ENCODE results near the gene SNX11.
"Not testable (repeated sequence)": the region's sequence is repeated elsewhere in the genome, so short reads cannot be mapped to it uniquely, and the experiment has no call there.

Gene SNX11, protein sequence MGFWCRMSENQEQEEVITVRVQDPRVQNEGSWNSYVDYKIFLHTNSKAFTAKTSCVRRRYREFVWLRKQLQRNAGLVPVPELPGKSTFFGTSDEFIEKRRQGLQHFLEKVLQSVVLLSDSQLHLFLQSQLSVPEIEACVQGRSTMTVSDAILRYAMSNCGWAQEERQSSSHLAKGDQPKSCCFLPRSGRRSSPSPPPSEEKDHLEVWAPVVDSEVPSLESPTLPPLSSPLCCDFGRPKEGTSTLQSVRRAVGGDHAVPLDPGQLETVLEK

DNA sequence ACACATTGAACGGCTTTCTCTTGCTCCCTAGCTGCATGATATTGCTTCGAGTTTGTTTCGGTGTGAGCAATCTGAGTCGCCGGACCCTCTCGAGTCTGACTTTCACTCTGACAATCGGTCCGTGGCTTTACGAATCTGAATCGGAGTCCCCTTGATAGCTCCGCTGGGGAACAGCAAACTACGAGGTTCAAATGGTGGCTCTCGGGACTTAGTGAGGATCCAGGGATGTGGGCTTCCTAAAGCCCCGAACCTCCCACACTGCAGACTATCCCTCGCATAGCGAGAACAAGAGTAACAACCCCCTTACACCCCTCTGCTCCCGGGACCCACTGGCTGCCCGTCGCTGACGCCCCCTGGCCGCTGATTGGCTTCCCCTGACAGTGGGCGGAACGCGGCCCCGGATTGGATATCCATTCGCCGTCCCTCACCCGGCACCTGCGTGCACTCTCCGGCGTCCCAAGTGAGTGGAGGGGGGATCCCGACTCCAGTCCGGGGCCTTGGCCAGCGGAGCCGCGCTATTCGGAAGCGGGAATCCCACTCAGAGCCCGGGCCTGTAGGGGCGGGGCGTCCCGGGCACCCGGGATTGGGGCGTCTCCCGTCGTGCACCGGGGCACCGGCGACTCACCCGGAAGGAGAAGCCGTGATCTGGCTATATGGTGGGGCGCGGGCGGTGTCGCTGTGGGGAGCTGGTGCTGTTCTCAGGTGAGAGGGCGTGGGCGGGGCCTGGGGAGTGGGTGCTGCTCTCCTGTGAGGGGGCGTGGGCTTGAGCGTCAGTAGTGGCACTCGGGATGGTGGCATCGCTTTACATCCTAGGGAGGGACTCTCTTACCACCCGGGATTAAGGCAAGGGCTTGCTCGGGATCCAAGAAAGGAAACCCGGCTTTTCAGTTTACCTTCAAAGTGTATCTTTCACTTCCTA is at the start of gene SNX11:
TSS of gene SNX11 (plus strand) at position 630 of the 919 bp plus-strand sequence. CDS start 4,278 bp downstream, outside the sequence.
- Histone ChIP-seq H3K27ac (ENCODE audit: low read length) (no peak within 1 kb of the TSS), H3K4me1 (ENCODE audit: control insufficient read depth, insufficient read depth, low read length) (no peaks in the 10 kb centered on the region), H3K36me3 (ENCODE audit: control insufficient read depth, insufficient read depth, low read length) (no peaks in the 10 kb centered on the region), H3K27me3 (ENCODE audit: control insufficient read depth, insufficient read depth, low read length) (no peaks in the 10 kb centered on the region), H3K9me3 (ENCODE audit: control insufficient read depth, insufficient read depth, low read length) (no peaks in the 10 kb centered on the region), H3K4me3 (ENCODE audit: low read length) (peak within 1 kb of the TSS; percentile 55)
- peak; percentile 79 for DNase-seq (ENCODE audit: low read depth, low spot score)
- no CpG with 5 or more reads among the region's 64 CpGs for WGBS (ENCODE audit: insufficient coverage, insufficient read length)

DNA sequence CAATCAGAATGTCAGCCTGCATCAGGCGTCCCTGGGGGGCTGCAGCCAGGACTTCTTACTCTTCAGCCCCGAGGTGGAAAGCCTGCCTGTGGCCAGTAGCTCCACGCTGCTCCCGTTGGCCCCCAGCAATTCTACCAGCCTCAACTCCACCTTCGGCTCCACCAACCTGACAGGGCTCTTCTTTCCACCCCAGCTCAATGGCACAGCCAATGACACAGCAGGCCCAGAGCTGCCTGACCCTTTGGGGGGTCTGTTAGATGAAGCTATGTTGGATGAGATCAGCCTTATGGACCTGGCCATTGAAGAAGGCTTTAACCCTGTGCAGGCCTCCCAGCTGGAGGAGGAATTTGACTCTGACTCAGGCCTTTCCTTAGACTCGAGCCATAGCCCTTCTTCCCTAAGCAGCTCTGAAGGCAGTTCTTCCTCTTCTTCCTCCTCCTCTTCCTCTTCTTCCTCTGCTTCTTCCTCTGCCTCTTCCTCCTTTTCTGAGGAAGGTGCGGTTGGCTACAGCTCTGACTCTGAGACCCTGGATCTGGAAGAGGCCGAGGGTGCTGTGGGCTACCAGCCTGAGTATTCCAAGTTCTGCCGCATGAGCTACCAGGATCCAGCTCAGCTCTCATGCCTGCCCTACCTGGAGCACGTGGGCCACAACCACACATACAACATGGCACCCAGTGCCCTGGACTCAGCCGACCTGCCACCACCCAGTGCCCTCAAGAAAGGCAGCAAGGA is 49.0 kb upstream of the SNX11 start:
- no CpG with 5 or more reads among the region's 11 CpGs for WGBS (ENCODE audit: insufficient coverage, insufficient read length)

DNA sequence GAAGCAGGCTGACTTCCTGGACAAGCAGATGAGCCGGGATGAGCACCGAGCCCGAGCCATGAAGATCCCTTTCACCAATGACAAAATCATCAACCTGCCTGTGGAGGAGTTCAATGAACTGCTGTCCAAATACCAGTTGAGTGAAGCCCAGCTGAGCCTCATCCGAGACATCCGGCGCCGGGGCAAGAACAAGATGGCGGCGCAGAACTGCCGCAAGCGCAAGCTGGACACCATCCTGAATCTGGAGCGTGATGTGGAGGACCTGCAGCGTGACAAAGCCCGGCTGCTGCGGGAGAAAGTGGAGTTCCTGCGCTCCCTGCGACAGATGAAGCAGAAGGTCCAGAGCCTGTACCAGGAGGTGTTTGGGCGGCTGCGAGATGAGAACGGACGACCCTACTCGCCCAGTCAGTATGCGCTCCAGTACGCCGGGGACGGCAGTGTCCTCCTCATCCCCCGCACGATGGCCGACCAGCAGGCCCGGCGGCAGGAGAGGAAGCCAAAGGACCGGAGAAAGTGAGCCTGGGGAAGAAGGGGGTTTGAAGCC is 48.4 kb upstream of the SNX11 start:
- H3K9me3 ChIP-seq (ENCODE audit: control insufficient read depth, insufficient read depth, low read length): no peaks in the 10 kb centered on the region
- peaks cover 49% of the 10 kb centered on the region for H3K36me3 ChIP-seq (ENCODE audit: control insufficient read depth, insufficient read depth, low read length)

More for the DNA sequence above, 49.0 kb upstream of the SNX11 start:
- Histone ChIP-seq H3K9me3 (ENCODE audit: control insufficient read depth, insufficient read depth, low read length) (no peaks in the 10 kb centered on the region), H3K27ac (ENCODE audit: low read length) (no peak overlapping the region), H3K36me3 (ENCODE audit: control insufficient read depth, insufficient read depth, low read length) (peaks cover 49% of the 10 kb centered on the region), H3K4me1 (ENCODE audit: control insufficient read depth, insufficient read depth, low read length) (peaks cover 7% of the 10 kb centered on the region), H3K27me3 (ENCODE audit: control insufficient read depth, insufficient read depth, low read length) (no peaks in the 10 kb centered on the region), H3K4me3 (ENCODE audit: low read length) (no peak overlapping the region)
- DNase-seq (ENCODE audit: low read depth, low spot score): no peak

DNA sequence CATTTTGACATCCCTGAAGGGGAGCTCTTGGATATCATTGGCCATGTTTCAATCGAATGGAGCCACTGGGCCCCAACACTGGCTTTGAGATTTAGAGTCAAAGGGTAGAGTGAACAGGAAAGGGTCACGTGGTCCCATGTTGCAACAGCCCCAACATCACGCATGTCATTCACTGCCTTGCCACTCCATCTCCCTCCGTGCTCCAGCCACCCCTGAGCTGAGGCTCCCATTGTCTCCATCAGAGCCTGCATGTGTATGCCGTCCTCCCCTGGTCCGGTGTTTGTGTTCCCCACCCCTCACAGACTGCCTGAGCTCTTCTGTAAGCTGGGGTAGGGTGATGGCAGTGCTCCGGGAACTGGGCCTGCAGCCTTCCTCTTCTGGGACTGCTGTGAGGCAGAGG is 47.3 kb upstream of the SNX11 start:
- no CpG with 5 or more reads among the region's 7 CpGs for WGBS (ENCODE audit: insufficient coverage, insufficient read length)
- H3K36me3 ChIP-seq (ENCODE audit: control insufficient read depth, insufficient read depth, low read length): peaks cover 49% of the 10 kb centered on the region

More for the DNA sequence above, 48.4 kb upstream of the SNX11 start:
- no peak overlapping the region for H3K4me3 ChIP-seq (ENCODE audit: low read length)
- no peak for DNase-seq (ENCODE audit: low read depth, low spot score)
- peaks cover 4% of the 10 kb centered on the region for H3K4me1 ChIP-seq (ENCODE audit: control insufficient read depth, insufficient read depth, low read length)
- WGBS (ENCODE audit: insufficient coverage, insufficient read length): no CpG with 5 or more reads among the region's 32 CpGs
- H3K27ac ChIP-seq (ENCODE audit: low read length): no peak overlapping the region
- no peaks in the 10 kb centered on the region for H3K27me3 ChIP-seq (ENCODE audit: control insufficient read depth, insufficient read depth, low read length)

DNA sequence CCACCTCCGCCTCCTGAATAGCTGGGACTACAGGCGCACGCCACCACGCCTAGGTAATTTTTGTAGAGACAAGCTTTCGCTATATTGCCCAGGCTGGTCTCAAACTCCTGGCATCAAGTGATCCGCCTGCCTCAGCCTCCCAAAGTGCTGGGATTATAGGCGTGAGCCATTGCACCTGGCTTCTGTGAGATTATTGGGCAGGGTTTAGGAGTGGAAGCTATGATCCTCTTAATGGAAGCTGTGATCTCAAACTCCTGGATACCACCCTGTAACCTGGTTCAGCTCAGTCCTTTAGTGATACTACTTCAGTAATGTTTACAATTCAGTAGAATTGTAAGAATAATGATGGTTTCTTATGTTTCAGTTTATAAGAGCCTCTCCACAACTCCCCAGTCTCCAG is 45.3 kb upstream of the SNX11 start:
- Histone ChIP-seq H3K4me3 (ENCODE audit: low read length) (no peak overlapping the region), H3K4me1 (ENCODE audit: control insufficient read depth, insufficient read depth, low read length) (no peaks in the 10 kb centered on the region), H3K9me3 (ENCODE audit: control insufficient read depth, insufficient read depth, low read length) (no peaks in the 10 kb centered on the region), H3K36me3 (ENCODE audit: control insufficient read depth, insufficient read depth, low read length) (peaks cover 38% of the 10 kb centered on the region), H3K27ac (ENCODE audit: low read length) (no peak overlapping the region), H3K27me3 (ENCODE audit: control insufficient read depth, insufficient read depth, low read length) (no peaks in the 10 kb centered on the region)
- no peak for DNase-seq (ENCODE audit: low read depth, low spot score)
- no CpG with 5 or more reads among the region's 7 CpGs for WGBS (ENCODE audit: insufficient coverage, insufficient read length)

More for the DNA sequence above, 47.3 kb upstream of the SNX11 start:
- H3K27ac ChIP-seq (ENCODE audit: low read length): no peak overlapping the region
- peaks cover 4% of the 10 kb centered on the region for H3K4me1 ChIP-seq (ENCODE audit: control insufficient read depth, insufficient read depth, low read length)
- H3K27me3 ChIP-seq (ENCODE audit: control insufficient read depth, insufficient read depth, low read length): no peaks in the 10 kb centered on the region
- H3K9me3 ChIP-seq (ENCODE audit: control insufficient read depth, insufficient read depth, low read length): no peaks in the 10 kb centered on the region
- no peak overlapping the region for H3K4me3 ChIP-seq (ENCODE audit: low read length)
- no peak for DNase-seq (ENCODE audit: low read depth, low spot score)

DNA sequence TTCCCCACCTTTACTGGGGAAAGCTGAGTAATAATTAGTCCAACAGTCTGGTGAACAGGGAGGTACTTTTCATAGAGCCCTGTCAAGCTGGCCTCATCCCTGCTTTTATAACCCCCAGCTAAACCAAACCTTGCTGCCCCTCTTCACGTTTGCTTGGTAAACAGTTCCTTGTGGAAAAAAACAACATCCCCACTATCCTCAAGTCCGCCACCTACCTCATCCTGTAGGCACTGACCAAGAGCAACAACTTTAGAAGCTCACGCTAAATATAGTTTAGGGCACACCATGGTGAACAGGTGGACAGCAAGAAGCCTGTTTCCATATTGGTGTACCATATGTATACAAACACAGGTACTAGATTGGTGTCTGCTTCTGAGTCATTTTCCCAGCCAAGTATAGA is 42.9 kb upstream of the SNX11 start:
- no peak overlapping the region for H3K4me3 ChIP-seq (ENCODE audit: low read length)

DNA sequence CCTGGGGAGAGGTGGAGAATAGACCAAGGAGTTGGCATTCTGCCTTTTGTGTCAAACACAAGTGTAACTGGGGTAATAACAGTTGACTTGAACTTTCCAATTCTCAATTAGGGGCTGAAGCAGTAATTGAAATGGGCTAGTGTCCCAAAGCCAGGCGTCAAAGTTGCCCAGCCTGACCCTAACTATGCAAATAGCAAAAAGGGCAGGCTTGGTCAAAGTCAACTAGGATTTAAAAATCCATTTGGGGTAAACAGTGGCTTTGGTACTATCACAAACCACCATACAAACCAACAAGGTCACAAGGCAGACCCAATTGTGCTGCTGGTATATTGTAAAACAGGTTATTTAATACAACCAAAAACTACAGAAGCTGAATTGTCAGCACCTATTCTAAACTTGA is 41.4 kb upstream of the SNX11 start:
- no peaks in the 10 kb centered on the region for H3K4me1 ChIP-seq (ENCODE audit: control insufficient read depth, insufficient read depth, low read length)
- peaks cover 8% of the 10 kb centered on the region; the same call in 1 of the 2 replicates for H3K36me3 ChIP-seq (ENCODE audit: control insufficient read depth, insufficient read depth, low read length)
- no peak overlapping the region for H3K27ac ChIP-seq (ENCODE audit: low read length)
- H3K27me3 ChIP-seq (ENCODE audit: control insufficient read depth, insufficient read depth, low read length): no peaks in the 10 kb centered on the region
- no peak overlapping the region for H3K4me3 ChIP-seq (ENCODE audit: low read length)
- WGBS (ENCODE audit: insufficient coverage, insufficient read length): no CpG with 5 or more reads among the region's 1 CpG
- no peak for DNase-seq (ENCODE audit: low read depth, low spot score)
- H3K9me3 ChIP-seq (ENCODE audit: control insufficient read depth, insufficient read depth, low read length): no peaks in the 10 kb centered on the region

More for the DNA sequence above, 42.9 kb upstream of the SNX11 start:
- H3K27ac ChIP-seq (ENCODE audit: low read length): no peak overlapping the region
- no peaks in the 10 kb centered on the region for H3K9me3 ChIP-seq (ENCODE audit: control insufficient read depth, insufficient read depth, low read length)
- no peaks in the 10 kb centered on the region for H3K4me1 ChIP-seq (ENCODE audit: control insufficient read depth, insufficient read depth, low read length)
- H3K36me3 ChIP-seq (ENCODE audit: control insufficient read depth, insufficient read depth, low read length): peaks cover 14% of the 10 kb centered on the region
- no peak for DNase-seq (ENCODE audit: low read depth, low spot score)
- no peaks in the 10 kb centered on the region for H3K27me3 ChIP-seq (ENCODE audit: control insufficient read depth, insufficient read depth, low read length)
- WGBS (ENCODE audit: insufficient coverage, insufficient read length): no CpG with 5 or more reads among the region's 3 CpGs

DNA sequence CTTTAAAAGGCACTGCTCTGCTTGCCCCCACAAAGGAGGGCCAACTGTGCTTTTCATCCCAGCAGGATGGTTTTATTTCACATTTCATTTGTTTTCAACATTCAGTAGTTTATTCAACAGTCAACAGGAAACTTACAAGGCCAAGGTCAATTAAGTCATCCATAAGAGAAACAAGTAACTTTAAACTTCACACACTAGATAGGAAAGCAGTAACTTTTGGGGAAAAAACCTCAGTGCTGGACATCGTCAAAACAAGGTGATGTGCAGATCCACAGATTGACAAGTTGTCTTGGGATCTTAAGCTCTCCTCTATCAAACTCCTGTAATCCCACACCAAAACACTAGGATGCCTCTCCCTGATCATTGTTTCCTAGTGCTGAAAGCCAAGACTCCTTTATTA is 40.9 kb upstream of the SNX11 start:
- Histone ChIP-seq H3K27ac (ENCODE audit: low read length) (no peak overlapping the region), H3K27me3 (ENCODE audit: control insufficient read depth, insufficient read depth, low read length) (no peaks in the 10 kb centered on the region), H3K9me3 (ENCODE audit: control insufficient read depth, insufficient read depth, low read length) (no peaks in the 10 kb centered on the region), H3K4me3 (ENCODE audit: low read length) (no peak overlapping the region), H3K4me1 (ENCODE audit: control insufficient read depth, insufficient read depth, low read length) (no peaks in the 10 kb centered on the region), H3K36me3 (ENCODE audit: control insufficient read depth, insufficient read depth, low read length) (peaks cover 7% of the 10 kb centered on the region; the same call in 1 of the 2 replicates)
- WGBS (ENCODE audit: insufficient coverage, insufficient read length): no CpG with 5 or more reads among the region's 1 CpG
- no peak for DNase-seq (ENCODE audit: low read depth, low spot score)

DNA sequence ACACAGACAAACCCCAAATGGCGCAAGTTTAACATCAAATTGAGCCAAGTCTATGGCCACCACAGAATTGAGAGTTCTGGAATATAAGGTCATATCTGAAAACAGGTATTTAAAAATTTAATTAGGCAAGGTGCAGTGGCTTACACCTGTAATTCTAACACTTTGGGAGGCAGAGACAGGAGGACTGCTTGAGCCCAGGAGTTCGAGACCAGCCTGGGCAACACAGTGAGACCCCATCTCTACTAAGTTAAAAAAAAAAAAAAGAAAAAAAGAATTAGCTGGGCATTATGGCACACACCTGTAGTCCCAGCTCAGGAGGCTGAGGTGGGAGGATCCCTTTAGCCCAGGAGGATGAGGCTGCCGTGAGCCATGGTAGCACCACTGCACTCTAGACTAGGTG is 40.3 kb upstream of the SNX11 start:
- DNase-seq (ENCODE audit: low read depth, low spot score): no peak
- WGBS (ENCODE audit: insufficient coverage, insufficient read length): no CpG with 5 or more reads among the region's 3 CpGs
- no peak overlapping the region for H3K4me3 ChIP-seq (ENCODE audit: low read length)
- no peaks in the 10 kb centered on the region for H3K4me1 ChIP-seq (ENCODE audit: control insufficient read depth, insufficient read depth, low read length)
- no peaks in the 10 kb centered on the region for H3K9me3 ChIP-seq (ENCODE audit: control insufficient read depth, insufficient read depth, low read length)
- no peak overlapping the region for H3K27ac ChIP-seq (ENCODE audit: low read length)
- H3K36me3 ChIP-seq (ENCODE audit: control insufficient read depth, insufficient read depth, low read length): peaks cover 4% of the 10 kb centered on the region; the same call in 1 of the 2 replicates
- H3K27me3 ChIP-seq (ENCODE audit: control insufficient read depth, insufficient read depth, low read length): no peaks in the 10 kb centered on the region

DNA sequence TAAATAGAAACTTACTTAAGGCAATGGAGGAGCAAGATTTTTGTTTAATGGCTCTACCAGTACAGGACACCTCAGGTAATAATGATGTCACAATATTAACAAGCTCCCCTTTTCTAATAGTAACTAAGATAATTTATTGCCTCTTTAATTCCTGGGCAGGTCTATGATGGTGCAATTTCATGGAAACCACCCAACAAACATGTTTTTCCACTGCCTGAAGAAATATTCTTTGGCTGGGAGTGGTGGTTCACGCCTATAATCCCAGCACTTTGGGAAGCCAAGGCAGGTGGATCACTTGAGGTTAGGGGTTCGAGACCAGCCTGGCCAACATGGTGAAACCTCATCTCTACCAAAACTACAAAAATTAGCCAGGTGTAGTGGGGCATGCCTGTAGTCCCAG is 39.8 kb upstream of the SNX11 start:
- not testable (repeated sequence) for H3K36me3 ChIP-seq (ENCODE audit: control insufficient read depth, insufficient read depth, low read length)

More for the DNA sequence above, 39.8 kb upstream of the SNX11 start:
- H3K9me3 ChIP-seq (ENCODE audit: control insufficient read depth, insufficient read depth, low read length); DNase-seq (ENCODE audit: low read depth, low spot score); H3K4me3 ChIP-seq (ENCODE audit: low read length); H3K27ac ChIP-seq (ENCODE audit: low read length); H3K4me1 ChIP-seq (ENCODE audit: control insufficient read depth, insufficient read depth, low read length); H3K27me3 ChIP-seq (ENCODE audit: control insufficient read depth, insufficient read depth, low read length): not testable (repeated sequence)
- no CpG with 5 or more reads among the region's 2 CpGs for WGBS (ENCODE audit: insufficient coverage, insufficient read length)
